Tibial nerve (tissue), 4 donors: ENCODE measurements around the gene TNS3. TPM values are rescaled to one million over a fixed set of nuclear protein-coding genes. Genes with fewer than 3 reads are reported as not detected.

Experiments used
- DNase-seq, 2 donors: peaks; one replicate each; pipeline ENCODE4 v3.0.0-alpha.2; 2019; ENCODE audit warnings: low spot score in 2 of 2
- H3K27ac ChIP-seq, 4 donors: fragments of 200-600 bp; sonication (generic) in 3 of 4; one replicate each; pipeline ENCODE4 v1.5.1; 2017 to 2019; ENCODE audit warnings: mild to moderate bottlenecking in 1 of 4
- H3K27me3 ChIP-seq, 2 donors: fragments of 200-600 bp; sonication (generic) in 1 of 2; one replicate each; pipeline versions ENCODE4 v1.5.1 to v1.6.0; 2017 to 2019
- H3K36me3 ChIP-seq, 3 donors: fragments of 200-600 bp; sonication (generic); one replicate each; pipeline ENCODE4 v1.5.1; 2018 to 2019
- H3K4me1 ChIP-seq, 4 donors: fragments of 200-600 bp; sonication (generic) in 3 of 4; one replicate each; pipeline ENCODE4 v1.5.1; 2017 to 2019
- H3K4me3 ChIP-seq, 4 donors: fragments of 200-600 bp; sonication (generic) in 3 of 4; one replicate each; pipeline ENCODE4 v1.5.1; 2017 to 2019; ENCODE audit warnings: mild to moderate bottlenecking in 1 of 4, moderate library complexity in 1 of 4
- H3K9me3 ChIP-seq, 4 donors: fragments of 200-600 bp; sonication (generic) in 3 of 4; one replicate each; pipeline ENCODE4 v1.5.1; 2017 to 2019
- CTCF ChIP-seq, 5 experiments: fragments of 200-600 bp in 3 of 5; fragments of 450-650 bp in 2 of 5; sonication (generic) in 3 of 5; IDR thresholded peaks; one replicate each; pipeline ENCODE4 v1.5.1; 2016 to 2019; ENCODE audit warnings: antibody characterized with exemption in 5 of 5, mild to moderate bottlenecking in 3 of 5, moderate library complexity in 2 of 5
- EP300 ChIP-seq, 2 donors: sonication (generic); formaldehyde crosslinking; IDR thresholded peaks; one replicate each; pipeline ENCODE4 v1.6.1; 2017; ENCODE audit warnings: antibody characterized with exemption in 2 of 2, mild to moderate bottlenecking in 1 of 2
- POLR2A ChIP-seq, 2 donors: fragments of 450-650 bp; IDR thresholded peaks; one replicate each; pipeline ENCODE4 v1.6.1; 2017; ENCODE audit warnings: antibody characterized with exemption in 2 of 2, mild to moderate bottlenecking in 2 of 2, moderate library complexity in 2 of 2
- WGBS, 2 donors: methylation state at CpG; one replicate each; pipeline ENCODE4 v1.1.5; 2018; 5-methylcytosine and 5-hydroxymethylcytosine counted together
- total RNA-seq, 4 donors: library from RNA; depleted of rRNA; stranded (reverse); fragments of >200 nt; gene quantifications; one replicate each; pipeline ENCODE4 v1.1.0, GENCODE V29; 2016

The TNS3 gene
- total RNA-seq, 4 donors from 2014 or later: 118 to 142 (median 133) TPM

- H3K36me3 ChIP-seq: peaks cover 0 to 9% (median 0%) of the 10 kb centered on the region in 3 donors
- peak overlapping the region in 3 of 4 donors; percentile 54 to 83 (median 81) for H3K27ac ChIP-seq
- H3K4me1 ChIP-seq: peaks cover 0 to 69% (median 39%) of the 10 kb centered on the region in 4 donors
- DNase-seq: no peak
- TF ChIP-seq POLR2A (IDR thresholded peaks at IDR 0.05) (no peak), CTCF (IDR thresholded peaks at IDR 0.05) (no peak), EP300 (IDR thresholded peaks at IDR 0.05) (no peak)
- no peaks in the 10 kb centered on the region for H3K27me3 ChIP-seq
- H3K9me3 ChIP-seq: no peaks in the 10 kb centered on the region
- WGBS, 2 donors: 68 to 88% methylated on average over 7 of the region's 7 CpGs
- no peak overlapping the region for H3K4me3 ChIP-seq
Observed at GRCh38 chr7:47475880-47476227, 106.1 kb downstream of the TNS3 start.

GRCh38 chr7:47474937-47475879 is 106.7 kb downstream of the TNS3 start:
- Histone ChIP-seq H3K4me1 (peaks cover 0 to 70% (median 36%) of the 10 kb centered on the region in 4 donors), H3K4me3 (no peak overlapping the region), H3K27me3 (no peaks in the 10 kb centered on the region), H3K36me3 (peaks cover 0 to 9% (median 0%) of the 10 kb centered on the region in 3 donors), H3K27ac (peak overlapping the region in 3 of 4 donors; percentile 54 to 83 (median 81)), H3K9me3 (no peaks in the 10 kb centered on the region)
- TF ChIP-seq EP300 (IDR thresholded peaks at IDR 0.05) (peak in 1 of 2 donors; percentile 89), POLR2A (IDR thresholded peaks at IDR 0.05) (peak in 1 of 2 donors; percentile 37), CTCF (IDR thresholded peaks at IDR 0.05) (peak in 3 of 5 experiments; percentile 30 to 57 (median 36))
- WGBS, 2 donors: 53 to 68% methylated on average over 16 to 24 of the region's 24 CpGs
- peak; percentile 60 to 74 for DNase-seq

- TF ChIP-seq EP300 (IDR thresholded peaks at IDR 0.05) (no peak), POLR2A (IDR thresholded peaks at IDR 0.05) (no peak), CTCF (IDR thresholded peaks at IDR 0.05) (no peak)
- no peak for DNase-seq
- Histone ChIP-seq H3K9me3 (no peaks in the 10 kb centered on the region), H3K27me3 (no peaks in the 10 kb centered on the region), H3K4me3 (no peak overlapping the region), H3K36me3 (peaks cover 0 to 9% (median 0%) of the 10 kb centered on the region in 3 donors), H3K27ac (peak overlapping the region in 3 of 4 donors; percentile 54 to 83 (median 81)), H3K4me1 (peaks cover 0 to 62% (median 34%) of the 10 kb centered on the region in 4 donors)
- 94 to 96% methylated on average over 2 of the region's 2 CpGs for WGBS, 2 donors
Observed at GRCh38 chr7:47474211-47474936, 107.5 kb downstream of the TNS3 start.

- H3K27ac ChIP-seq: peak overlapping the region in 2 of 4 donors; percentile 57 to 83
- no peak for DNase-seq
Observed at GRCh38 chr7:47473499-47474210, 108.3 kb downstream of the TNS3 start.

More at GRCh38 chr7:47473499-47474210, 108.3 kb downstream of the TNS3 start:
- TF ChIP-seq CTCF (IDR thresholded peaks at IDR 0.05) (no peak), EP300 (IDR thresholded peaks at IDR 0.05) (peak; percentile 9 to 13)
- Histone ChIP-seq H3K27me3 (no peaks in the 10 kb centered on the region), H3K4me1 (peaks cover 0 to 56% (median 32%) of the 10 kb centered on the region in 4 donors), H3K36me3 (peaks cover 0 to 9% (median 0%) of the 10 kb centered on the region in 3 donors), H3K4me3 (no peak overlapping the region), H3K9me3 (no peaks in the 10 kb centered on the region)
- WGBS, 2 donors: 61 to 71% methylated on average over 6 of the region's 6 CpGs
